Neural progenitor cell (in vitro differentiated cells): ENCODE data around the gene PHETA2.
"Not testable (repeated sequence)": the region's sequence is repeated elsewhere in the genome, so short reads cannot be mapped to it uniquely, and the experiment has no call there.

ENCODE experiments used
- CTCF ChIP-seq: fragments of 200-600 bp; sonication (generic); IDR thresholded peaks from 2 replicates; pipeline ENCODE4 v1.5.1; 2017; ENCODE audit warnings: antibody characterized with exemption, mild to moderate bottlenecking
- EZH2 ChIP-seq: fragments of 200-600 bp; sonication (generic); IDR thresholded peaks from 2 replicates; pipeline ENCODE4 v1.6.1; 2017; ENCODE audit warnings: antibody characterized with exemption, mild to moderate bottlenecking, moderate library complexity

GRCh38 chr22:42104332-42104860 lies 30.3 kb downstream of the PHETA2 start:
- not testable (repeated sequence) for TF ChIP-seq CTCF, EZH2
